ENCODE data around the gene TOMM40L. TPM values are rescaled to one million over a fixed set of nuclear protein-coding genes. Genes with fewer than 3 reads are reported as not detected.
"Not testable (repeated sequence)": the region's sequence is repeated elsewhere in the genome, so short reads cannot be mapped to it uniquely, and the experiment has no call there.

The TOMM40L gene
- total RNA-seq, 1 donor from 2014 or later, result 9.7 TPM

DNA sequence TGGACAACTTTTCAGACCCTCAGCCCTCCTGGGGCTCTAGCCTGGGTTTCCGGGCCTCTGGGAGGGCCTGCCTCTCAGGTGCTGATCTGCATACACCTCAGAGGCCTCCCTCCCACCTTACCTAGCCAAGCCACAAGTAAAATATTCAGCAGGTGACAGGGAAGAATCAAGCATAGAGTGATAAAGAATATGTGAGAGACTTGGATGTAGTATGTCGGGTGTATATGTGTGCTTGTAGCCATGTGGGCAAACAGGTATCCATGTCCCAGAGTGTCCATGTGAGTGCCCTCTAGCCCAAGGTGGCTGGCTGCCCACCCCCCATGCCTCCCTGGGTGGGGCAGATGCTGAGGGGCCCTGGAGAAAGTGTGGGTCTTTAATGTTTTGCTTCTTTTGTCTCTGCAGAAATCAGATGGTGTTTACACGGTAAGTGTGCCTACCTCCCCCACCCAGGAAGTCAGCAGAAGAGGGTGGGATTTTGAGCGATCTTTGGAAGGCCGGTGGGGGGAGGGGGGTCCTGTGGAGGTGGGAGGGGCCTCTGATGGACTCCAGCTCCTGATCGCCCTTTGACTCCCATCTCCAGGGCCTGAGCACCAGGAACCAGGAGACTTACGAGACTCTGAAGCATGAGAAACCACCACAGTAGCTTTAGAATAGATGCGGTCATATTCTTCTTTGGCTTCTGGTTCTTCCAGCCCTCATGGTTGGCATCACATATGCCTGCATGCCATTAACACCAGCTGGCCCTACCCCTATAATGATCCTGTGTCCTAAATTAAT lies 7.4 kb upstream of the TOMM40L start:
- DNase-seq (ENCODE audit: extremely low read depth, low read depth, low spot score), result no peak

DNA sequence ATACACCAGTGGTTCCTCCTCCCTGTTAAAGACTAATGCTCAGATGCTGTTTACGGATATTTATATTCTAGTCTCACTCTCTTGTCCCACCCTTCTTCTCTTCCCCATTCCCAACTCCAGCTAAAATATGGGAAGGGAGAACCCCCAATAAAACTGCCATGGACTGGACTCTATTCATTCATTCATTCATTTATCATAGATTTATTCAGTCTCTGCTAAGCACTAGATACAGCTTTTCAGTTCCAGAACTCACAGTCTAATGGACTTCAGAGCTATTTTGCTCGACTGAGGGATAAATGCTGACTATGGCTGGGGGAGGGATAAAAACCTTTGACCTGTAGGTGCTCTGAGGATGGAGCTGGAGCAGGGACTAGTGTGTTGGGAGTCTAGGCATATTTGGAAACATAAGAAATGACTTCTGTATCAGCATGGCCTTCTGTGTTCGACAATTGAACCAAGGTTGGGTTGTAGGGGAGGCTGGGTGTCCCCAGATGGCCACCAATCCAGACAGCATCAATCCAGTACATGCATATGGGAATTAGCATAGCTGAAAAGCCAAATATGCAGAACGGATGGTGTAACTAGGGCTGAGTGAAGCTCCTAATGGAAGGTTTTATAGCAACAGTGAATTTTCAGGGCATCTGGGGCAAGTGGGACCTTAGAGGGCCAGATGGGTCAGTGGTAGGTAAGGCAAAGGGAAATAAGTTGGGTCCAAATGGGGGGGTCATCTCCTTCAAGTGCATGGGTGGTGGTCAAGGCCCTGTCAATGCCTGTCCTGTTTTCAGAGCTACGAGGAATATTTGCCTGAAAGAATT lies 6.6 kb upstream of the TOMM40L start:
- no peak for DNase-seq (ENCODE audit: extremely low read depth, low read depth, low spot score)

GRCh38 chr1:161220002-161220401 lies 5.9 kb upstream of the TOMM40L start:
- no peak for DNase-seq (ENCODE audit: extremely low read depth, low read depth, low spot score)

DNA sequence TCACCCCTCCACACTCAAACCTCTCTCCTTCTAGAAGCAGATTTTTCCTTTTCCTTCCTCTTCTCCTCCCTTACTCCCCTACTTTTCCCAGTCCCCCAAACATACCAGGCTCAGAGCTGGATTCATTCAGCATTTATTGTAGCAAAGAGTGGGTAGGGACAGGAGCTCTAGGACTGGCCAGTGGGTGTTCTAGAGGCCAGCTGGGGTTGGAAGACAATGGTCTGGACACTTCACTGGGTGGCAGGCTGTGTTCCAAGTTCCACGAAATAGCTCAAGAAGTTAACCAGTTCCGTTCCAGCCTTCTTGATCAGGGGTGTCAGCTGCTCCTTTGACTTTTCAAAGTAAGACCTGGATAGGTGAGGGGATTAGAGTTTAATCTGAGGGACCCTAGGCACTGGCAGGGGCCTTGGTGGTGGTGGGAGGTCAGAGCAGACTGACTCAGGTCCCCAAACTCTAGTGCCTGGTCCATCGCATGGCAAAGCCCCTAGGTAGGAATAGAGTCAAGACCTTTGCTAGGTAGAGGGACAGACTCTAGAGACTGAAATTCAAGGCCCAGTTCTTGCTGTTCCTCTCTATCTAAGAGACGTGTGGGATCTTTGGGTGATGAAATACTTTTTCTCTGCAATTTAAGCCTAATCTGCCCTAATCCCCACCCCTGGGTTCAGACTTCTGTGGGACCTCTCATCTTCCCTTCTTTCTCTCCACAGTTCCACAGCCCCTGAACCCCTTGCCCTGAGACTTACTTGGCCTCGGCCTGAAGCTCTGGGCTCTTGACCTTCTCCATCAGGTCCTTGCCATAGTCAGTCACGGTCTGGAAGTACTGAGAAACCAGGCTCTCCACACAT lies 3.5 kb upstream of the TOMM40L start:
- no peak for DNase-seq (ENCODE audit: extremely low read depth, low read depth, low spot score)

DNA sequence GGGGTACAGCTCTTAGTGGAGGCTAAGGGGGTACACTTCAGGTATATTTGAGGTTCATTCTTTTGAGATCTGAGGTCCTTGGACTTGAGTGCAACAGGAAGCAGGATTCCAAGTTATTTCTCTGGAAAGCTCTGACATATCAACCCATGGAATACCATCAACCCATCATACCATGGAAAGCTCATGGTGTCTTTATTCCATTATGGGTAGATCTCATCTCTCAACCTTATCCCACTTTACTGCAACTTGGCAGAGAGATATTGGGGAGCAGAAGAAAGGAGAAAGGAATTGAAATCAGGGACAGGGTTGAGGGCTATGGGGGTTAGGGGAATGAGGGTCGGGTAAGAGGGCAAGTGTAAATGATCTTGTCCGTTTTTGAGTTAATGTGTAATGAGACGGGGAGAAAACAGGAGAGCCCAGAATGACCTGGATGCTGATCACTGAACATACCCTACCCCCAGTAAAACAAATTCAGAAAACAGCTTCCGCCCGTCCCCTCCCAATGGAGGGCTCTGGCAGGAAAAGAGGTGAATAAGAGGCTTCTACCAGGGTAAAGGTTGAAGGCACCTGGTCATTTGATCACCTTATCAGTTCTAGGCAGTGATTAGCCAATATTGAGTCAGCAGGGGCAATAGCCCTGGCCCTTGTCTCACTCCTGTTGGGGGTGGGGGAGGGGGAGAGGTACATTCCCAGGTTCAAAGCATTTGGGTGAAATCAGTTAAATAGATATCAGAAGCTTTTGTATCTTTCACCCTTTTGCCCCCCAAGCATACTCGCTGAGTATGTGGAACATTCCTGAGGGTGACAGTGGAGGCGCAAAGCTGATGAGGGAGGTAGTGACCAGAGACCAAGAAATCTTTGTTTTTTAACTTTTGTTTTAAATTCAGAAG lies 1.8 kb upstream of the TOMM40L start:
- no peak for DNase-seq (ENCODE audit: extremely low read depth, low read depth, low spot score)

GRCh38 chr1:161224695-161225087 lies 1.2 kb upstream of the TOMM40L start:
- DNase-seq (ENCODE audit: extremely low read depth, low read depth, low spot score), result not testable (repeated sequence)

GRCh38 chr1:161225178-161225533 lies 704 bp upstream of the TOMM40L start:
- DNase-seq (ENCODE audit: extremely low read depth, low read depth, low spot score), result no peak

DNA sequence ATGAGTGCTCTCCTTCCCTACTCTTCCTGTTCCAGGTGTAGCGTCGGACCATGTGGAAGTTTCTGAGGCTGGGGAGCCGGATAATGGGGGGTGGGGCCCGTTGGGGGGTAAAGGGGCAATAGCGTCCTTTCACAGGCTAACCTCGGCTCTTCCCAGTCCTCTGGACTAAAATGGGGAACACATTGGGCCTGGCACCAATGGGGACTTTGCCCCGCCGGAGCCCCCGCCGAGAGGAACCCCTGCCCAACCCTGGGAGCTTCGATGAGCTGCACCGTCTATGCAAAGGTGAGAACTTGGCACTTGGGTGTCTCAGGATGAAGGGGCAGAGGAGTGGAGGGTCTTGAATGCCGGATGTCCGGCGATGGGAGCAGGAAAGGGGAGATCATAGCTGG lies 456 bp downstream of the TOMM40L start:
- DNase-seq (ENCODE audit: extremely low read depth, low read depth, low spot score), result no peak

DNA sequence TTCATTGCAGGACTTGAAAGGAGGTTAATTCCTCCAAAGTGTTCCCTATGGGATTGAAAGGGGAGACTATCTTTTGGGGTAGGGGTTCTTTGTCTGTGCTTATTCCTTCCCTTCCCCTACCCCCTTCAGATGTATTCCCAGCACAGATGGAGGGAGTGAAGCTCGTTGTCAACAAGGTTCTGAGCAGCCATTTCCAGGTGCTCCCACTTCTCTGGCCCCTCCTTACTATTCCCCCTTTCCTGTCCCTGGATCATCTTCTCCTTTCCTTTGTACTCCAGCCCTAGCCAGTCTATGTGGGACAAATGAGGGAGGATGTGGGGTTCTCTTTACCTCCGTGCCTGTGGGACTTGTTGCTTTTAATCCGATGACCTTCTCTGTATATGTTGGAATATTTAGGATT lies 899 bp downstream of the TOMM40L start:
- DNase-seq (ENCODE audit: extremely low read depth, low read depth, low spot score), result no peak

- peak; percentile 41 for DNase-seq (ENCODE audit: extremely low read depth, low read depth, low spot score)
These were observed 1.5 kb downstream of the TOMM40L start for GRCh38 chr1:161227196-161227871.

DNA sequence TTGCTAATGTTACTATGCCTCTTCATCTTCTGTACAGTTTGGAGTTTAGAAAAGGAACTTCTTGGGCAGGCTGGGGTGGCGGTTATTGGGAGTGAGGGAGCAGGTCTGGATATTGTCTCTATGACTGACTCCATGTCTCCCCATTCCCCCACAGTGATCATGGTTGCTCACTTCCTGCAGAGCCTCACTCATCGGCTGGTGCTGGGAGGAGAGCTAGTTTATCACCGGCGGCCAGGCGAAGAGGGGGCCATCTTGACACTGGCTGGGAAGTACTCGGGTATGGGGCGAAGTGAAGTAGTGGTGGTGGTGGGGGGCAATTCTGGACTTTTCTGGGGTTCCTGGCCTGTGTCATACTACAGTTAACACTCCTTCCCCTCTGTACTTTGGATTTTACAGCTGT lies 2.2 kb downstream of the TOMM40L start:
- DNase-seq (ENCODE audit: extremely low read depth, low read depth, low spot score), result no peak

DNA sequence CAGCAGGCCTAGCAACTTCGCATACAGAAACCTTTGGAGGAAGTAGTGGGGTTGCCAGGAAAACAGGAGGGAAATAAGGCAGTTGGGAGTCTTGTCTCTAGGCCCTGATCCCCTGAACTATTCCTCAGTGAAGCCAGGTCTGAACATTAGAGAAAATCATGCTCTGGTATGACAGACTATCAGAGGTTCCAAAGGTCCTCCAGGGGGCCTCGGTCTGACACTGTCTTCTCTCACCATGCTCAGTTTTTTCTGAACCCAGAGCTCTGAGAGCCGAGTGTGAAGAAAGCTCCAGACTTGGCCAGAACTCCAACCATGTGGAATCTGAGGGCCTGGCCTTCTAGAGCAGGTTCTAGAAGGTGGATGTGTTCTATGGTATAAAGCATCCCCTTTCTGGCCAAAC lies 4.0 kb downstream of the TOMM40L start:
- DNase-seq (ENCODE audit: extremely low read depth, low read depth, low spot score), result no peak

DNA sequence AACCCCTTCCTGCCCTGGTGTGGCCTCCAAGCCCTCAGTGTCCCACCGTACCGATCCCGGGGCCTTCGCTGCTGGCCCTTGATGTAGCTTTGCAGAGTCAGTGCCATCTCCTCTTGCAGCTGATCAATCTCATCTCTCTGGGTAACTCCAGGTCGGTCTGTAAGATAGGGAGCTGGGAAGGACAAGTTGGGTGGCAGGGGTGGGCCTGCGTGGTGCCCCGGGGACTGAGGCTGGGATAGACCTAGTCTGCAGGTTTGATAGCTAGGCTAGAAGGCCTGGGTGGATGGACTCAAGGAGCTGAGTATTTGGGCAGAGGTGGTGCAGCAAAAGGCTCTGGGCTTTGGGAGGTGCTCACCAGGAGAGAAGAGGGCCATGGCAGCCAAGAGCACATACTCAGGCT lies 4.9 kb downstream of the TOMM40L start:
- no peak for DNase-seq (ENCODE audit: extremely low read depth, low read depth, low spot score)

DNA sequence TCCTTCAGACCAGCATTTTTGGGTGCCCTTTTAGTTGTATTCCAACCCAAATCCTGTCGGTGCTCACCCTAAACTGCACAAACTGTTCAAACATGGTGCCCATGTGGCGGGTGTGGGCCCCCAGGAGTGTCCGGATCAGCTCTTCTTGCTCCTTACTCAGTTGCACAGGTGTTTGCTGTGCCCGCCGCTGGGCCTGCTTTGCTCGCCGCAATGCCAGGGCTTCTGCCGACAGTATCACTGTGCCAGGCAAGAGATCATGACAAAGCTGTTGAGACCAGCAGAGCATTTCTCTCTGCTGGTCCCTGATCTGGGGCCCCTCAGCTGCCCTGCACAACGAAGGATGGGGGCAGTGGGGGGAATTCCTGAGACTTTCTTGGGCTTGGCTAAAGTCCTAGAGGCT lies 7.2 kb downstream of the TOMM40L start:
- DNase-seq (ENCODE audit: extremely low read depth, low read depth, low spot score), result no peak

GRCh38 chr1:161235957-161236775 lies 10.3 kb downstream of the TOMM40L start:
- no peak for DNase-seq (ENCODE audit: extremely low read depth, low read depth, low spot score)

- no peak for DNase-seq (ENCODE audit: extremely low read depth, low read depth, low spot score)
These were observed 12.2 kb downstream of the TOMM40L start, which contains the start of gene NR1I3 for GRCh38 chr1:161238039-161238473. Gene NR1I3 (minus strand): TSS chr1:161238203. CDS start chr1:161236565, 1,638 bp downstream.

GRCh38 chr1:161241682-161242081 lies 15.8 kb downstream of the TOMM40L start:
- DNase-seq (ENCODE audit: extremely low read depth, low read depth, low spot score), result no peak

DNA sequence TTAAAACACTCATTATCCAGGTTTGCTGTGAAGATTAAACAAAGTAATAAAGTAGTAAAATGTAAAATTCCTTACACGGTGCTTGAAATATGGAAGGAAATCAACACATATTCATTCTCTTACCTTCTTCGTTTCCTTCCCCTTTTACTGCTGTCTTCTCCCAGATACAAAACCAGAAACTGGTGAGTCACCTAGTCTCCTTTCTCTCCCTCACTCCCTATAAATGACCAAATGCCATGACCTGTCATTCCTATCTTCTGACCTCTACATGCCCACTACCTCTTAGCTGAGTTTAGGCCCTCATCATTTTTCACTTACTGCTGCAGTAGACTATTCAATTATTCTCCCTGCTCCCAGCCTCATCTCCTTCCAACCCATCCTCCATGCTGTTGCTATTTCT lies 16.5 kb downstream of the TOMM40L start:
- no peak for DNase-seq (ENCODE audit: extremely low read depth, low read depth, low spot score)

GRCh38 chr1:161244888-161245287 lies 19.0 kb downstream of the TOMM40L start:
- DNase-seq (ENCODE audit: extremely low read depth, low read depth, low spot score), result no peak

All from glomerular endothelial cell (primary cell).